ENCODE measurements around the gene CD300LG.

DNA sequence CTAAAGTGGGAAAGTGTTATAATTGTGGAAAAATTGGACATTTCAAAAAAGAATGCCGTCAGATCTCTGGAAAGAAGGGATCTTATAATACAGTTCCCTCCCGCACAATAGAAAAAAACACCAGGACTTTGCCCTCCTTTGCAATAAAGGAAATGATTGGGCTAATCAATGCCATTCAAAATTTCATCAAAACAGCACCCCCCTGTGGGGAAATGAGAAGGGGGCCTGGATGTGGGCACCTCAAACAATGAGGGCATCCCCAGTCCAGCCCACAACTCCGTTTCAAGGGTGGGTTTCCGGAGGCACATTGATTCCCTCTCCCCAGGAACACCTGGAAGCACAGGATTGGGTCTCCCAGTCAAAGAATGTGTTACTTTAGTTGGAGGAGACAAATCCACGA, 26.1 kb downstream of the CD300LG start:
- TF ChIP-seq, protein P1, sequence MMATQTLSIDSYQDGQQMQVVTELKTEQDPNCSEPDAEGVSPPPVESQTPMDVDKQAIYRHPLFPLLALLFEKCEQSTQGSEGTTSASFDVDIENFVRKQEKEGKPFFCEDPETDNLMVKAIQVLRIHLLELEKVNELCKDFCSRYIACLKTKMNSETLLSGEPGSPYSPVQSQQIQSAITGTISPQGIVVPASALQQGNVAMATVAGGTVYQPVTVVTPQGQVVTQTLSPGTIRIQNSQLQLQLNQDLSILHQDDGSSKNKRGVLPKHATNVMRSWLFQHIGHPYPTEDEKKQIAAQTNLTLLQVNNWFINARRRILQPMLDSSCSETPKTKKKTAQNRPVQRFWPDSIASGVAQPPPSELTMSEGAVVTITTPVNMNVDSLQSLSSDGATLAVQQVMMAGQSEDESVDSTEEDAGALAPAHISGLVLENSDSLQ (IDR thresholded peaks at IDR 0.05), result no peak
- TF ChIP-seq FOXM1 (IDR thresholded peaks at IDR 0.05; ENCODE audit: borderline replicate concordance) (no peak), TARDBP (IDR thresholded peaks at IDR 0.05) (no peak), ZNF384 (IDR thresholded peaks at IDR 0.05) (no peak), ELF4 (IDR thresholded peaks at IDR 0.05) (no peak), SUZ12 (IDR thresholded peaks at IDR 0.05) (no peak), L3MBTL2 (conservative IDR thresholded peaks at IDR 0.05) (no peak), NFRKB (IDR thresholded peaks at IDR 0.05) (no peak), BHLHE40 (IDR thresholded peaks at IDR 0.05; ENCODE audit: borderline replicate concordance) (no peak), FOXK2 (IDR thresholded peaks at IDR 0.05) (no peak), HDGF (IDR thresholded peaks at IDR 0.05; ENCODE audit: borderline replicate concordance) (no peak)

Data from HEK293T (cell line).